H9 (cell line): Measurements from ENCODE around the gene HOXD8. TPM values are rescaled to one million over a fixed set of nuclear protein-coding genes. Genes with fewer than 3 reads are reported as not detected.
A peak's percentile ranks its signal among the peaks of the same experiment; 100 is the strongest.

Experiments used
- DNase-seq: peaks from one replicate; pipeline ENCODE4 v3.0.0-alpha.2; 2017
- H2AFZ ChIP-seq: one replicate; pipeline ENCODE4 v1.6.1; 2013; ENCODE audit warnings: mild to moderate bottlenecking, low read length, control low read depth, moderate library complexity
- H2AK5ac ChIP-seq: 2 replicates; pipeline ENCODE4 v1.6.1; 2013; ENCODE audit warnings: low read length, control low read depth, mixed read lengths; ENCODE audit not compliant: insufficient read length
- H2BK120ac ChIP-seq: one replicate; pipeline ENCODE4 v1.6.1; 2013; ENCODE audit warnings: low read depth, mild to moderate bottlenecking, low read length, control low read depth, inconsistent platforms; ENCODE audit not compliant: poor library complexity, severe bottlenecking
- H2BK12ac ChIP-seq: 2 replicates; pipeline ENCODE4 v1.6.1; 2013; ENCODE audit warnings: low read length, control low read depth, mixed read lengths, low read depth; ENCODE audit not compliant: insufficient read length
- H2BK15ac ChIP-seq: 2 replicates; pipeline ENCODE4 v1.6.1; 2013; ENCODE audit warnings: low read depth, low read length, control low read depth
- H2BK20ac ChIP-seq: one replicate; pipeline ENCODE4 v1.6.1; 2013; ENCODE audit warnings: low read depth, mild to moderate bottlenecking, low read length, control low read depth, inconsistent platforms; ENCODE audit not compliant: poor library complexity, severe bottlenecking
- H2BK5ac ChIP-seq: 2 replicates; pipeline ENCODE4 v1.6.1; 2013; ENCODE audit warnings: low read length, control low read depth, mixed read lengths; ENCODE audit not compliant: insufficient read length
- H3K14ac ChIP-seq: 2 replicates; pipeline ENCODE4 v1.6.1; 2013; ENCODE audit warnings: low read length, control low read depth; ENCODE audit not compliant: insufficient read depth
- H3K18ac ChIP-seq: 2 replicates; pipeline ENCODE4 v1.6.1; 2013; ENCODE audit warnings: low read depth, mild to moderate bottlenecking, mixed read lengths, low read length, control low read depth; ENCODE audit not compliant: insufficient read length
- H3K23ac ChIP-seq: 2 replicates; pipeline ENCODE4 v1.6.1; 2013; ENCODE audit warnings: low read length, control low read depth, mixed read lengths, low read depth; ENCODE audit not compliant: insufficient read length
- H3K23me2 ChIP-seq: 2 replicates; pipeline ENCODE4 v1.6.1; 2013; ENCODE audit warnings: low read depth, mild to moderate bottlenecking, mixed read lengths, low read length, control low read depth; ENCODE audit not compliant: insufficient read length, poor library complexity, severe bottlenecking
- H3K27ac ChIP-seq: 2 replicates; pipeline ENCODE4 v1.5.1; 2013; ENCODE audit warnings: low read length, control low read depth, mixed read lengths, low read depth; ENCODE audit not compliant: insufficient read length
- H3K27me3 ChIP-seq: 2 replicates; pipeline ENCODE4 v1.6.1; 2013; ENCODE audit warnings: low read length, control low read depth, inconsistent platforms; ENCODE audit not compliant: insufficient read depth
- H3K4ac ChIP-seq: 2 replicates; pipeline ENCODE4 v1.6.1; 2013; ENCODE audit warnings: low read depth, mild to moderate bottlenecking, control low read depth, inconsistent platforms, low read length, moderate library complexity
- H3K4me1 ChIP-seq: 2 replicates; pipeline ENCODE4 v1.6.1; 2013; ENCODE audit warnings: low read length, control low read depth, inconsistent platforms; ENCODE audit not compliant: insufficient read depth
- H3K4me2 ChIP-seq: 2 replicates; pipeline ENCODE4 v1.6.1; 2013; ENCODE audit warnings: low read length, control low read depth, mixed read lengths; ENCODE audit not compliant: insufficient read length, insufficient read depth
- H3K56ac ChIP-seq: 2 replicates; pipeline ENCODE4 v1.6.1; 2013; ENCODE audit warnings: low read depth, mild to moderate bottlenecking, mixed read lengths, low read length, control low read depth; ENCODE audit not compliant: insufficient read length
- H3K79me1 ChIP-seq: 2 replicates; pipeline ENCODE4 v1.6.1; 2013; ENCODE audit warnings: low read depth, mild to moderate bottlenecking, moderate library complexity, low read length, control low read depth, inconsistent platforms; ENCODE audit not compliant: insufficient read depth, poor library complexity, severe bottlenecking
- H3K79me2 ChIP-seq: 2 replicates; pipeline ENCODE4 v1.6.1; 2013; ENCODE audit warnings: low read length, control low read depth, inconsistent platforms; ENCODE audit not compliant: insufficient read depth
- H3K9ac ChIP-seq: 2 replicates; pipeline ENCODE4 v1.6.1; 2013; ENCODE audit warnings: low read length, control low read depth, mixed read lengths; ENCODE audit not compliant: insufficient read length; ENCODE audit errors: extremely low read depth
- H3K9me3 ChIP-seq: one replicate; pipeline ENCODE4 v1.6.1; 2013; ENCODE audit warnings: low read depth, low read length, inconsistent platforms; ENCODE audit not compliant: control insufficient read depth
- H3T11ph ChIP-seq: one replicate; pipeline ENCODE4 v1.6.1; 2013; ENCODE audit warnings: mild to moderate bottlenecking, low read length, control low read depth, inconsistent platforms
- H4K20me1 ChIP-seq: one replicate; pipeline ENCODE4 v1.6.1; 2013; ENCODE audit not compliant: control insufficient read depth, insufficient read length, insufficient read depth
- H4K5ac ChIP-seq: 2 replicates; pipeline ENCODE4 v1.6.1; 2013; ENCODE audit warnings: low read depth, mild to moderate bottlenecking, mixed read lengths, low read length, control low read depth; ENCODE audit not compliant: insufficient read length
- H4K8ac ChIP-seq: replicated peaks from 2 replicates; pipeline ENCODE4 v1.6.1; 2013; ENCODE audit warnings: low read length, control low read depth, mixed read lengths, low read depth; ENCODE audit not compliant: insufficient read length
- H4K91ac ChIP-seq: 2 replicates; pipeline ENCODE4 v1.6.1; 2013; ENCODE audit warnings: low read depth, mild to moderate bottlenecking, moderate library complexity, mixed read lengths, low read length, control low read depth; ENCODE audit not compliant: insufficient read length
- H3K27ac Mint-ChIP-seq, 3 experiments: 2 replicates in 2 of 3; 3 replicates in 1 of 3; pipeline ENCODE4 v1.8.0; 2020 to 2021; ENCODE audit warnings: mixed read lengths in 3 of 3, mild to moderate bottlenecking in 1 of 3, moderate library complexity in 1 of 3
- H3K27me3 Mint-ChIP-seq: 2 replicates; pipeline ENCODE4 v1.8.0; 2021; ENCODE audit warnings: low read depth, mild to moderate bottlenecking, moderate library complexity, mixed read lengths
- H3K36me3 Mint-ChIP-seq, 3 experiments: 2 replicates in 2 of 3; 3 replicates in 1 of 3; pipeline ENCODE4 v1.8.0; 2020 to 2021; ENCODE audit warnings: low read depth in 3 of 3, mixed read lengths in 3 of 3; ENCODE audit not compliant: insufficient read depth in 1 of 3
- H3K4me1 Mint-ChIP-seq, 2 experiments: 2 replicates each; pipeline ENCODE4 v1.8.0; 2020; ENCODE audit warnings: mixed read lengths in 2 of 2
- H3K4me3 Mint-ChIP-seq, 2 experiments: 2 replicates in 1 of 2; 3 replicates in 1 of 2; pipeline ENCODE4 v1.8.0; 2020 to 2021; ENCODE audit warnings: mild to moderate bottlenecking in 2 of 2, mixed read lengths in 2 of 2, moderate library complexity in 1 of 2
- H3K9me3 Mint-ChIP-seq, 2 experiments: 2 replicates in 1 of 2; 3 replicates in 1 of 2; pipeline ENCODE4 v1.8.0; 2020; ENCODE audit warnings: mild to moderate bottlenecking in 2 of 2, mixed read lengths in 2 of 2, moderate library complexity in 1 of 2
- WGBS: extraction: QIAGEN DNeasy Blood & Tissue Kit; methylation state at CpG from one replicate; pipeline ENCODE4 v1.1.7; 2013; ENCODE audit warnings: missing lambda C conversion rate, low lambda C conversion rate, mixed read lengths; ENCODE audit not compliant: insufficient read length; ENCODE audit errors: extremely low coverage; 5-methylcytosine and 5-hydroxymethylcytosine counted together
- total RNA-seq: library from RNA; stranded (reverse); gene quantifications from 2 replicates; pipeline ENCODE4 v1.2.1, GENCODE V29; 2021
- TF ChIP-seq, protein P1 (sequence below): fragments of 200-600 bp; sonication (generic); conservative IDR thresholded peaks from 3 replicates; pipeline ENCODE4 v1.8.0; 2021; ENCODE audit warnings: antibody characterized with exemption, mild to moderate bottlenecking

The HOXD8 gene
- total RNA-seq, 1 experiment from 2014 or later, result not detected

- no CpG with 5 or more reads among the region's 27 CpGs for WGBS
- H3K9me3 ChIP-seq, result no peaks in the 10 kb centered on the region
Observed at GRCh38 chr2:176083796-176084261, 45.7 kb upstream of the HOXD8 start, which contains the start of gene EVX2. Gene EVX2 (minus strand): TSS chr2:176083962. CDS start chr2:176083776, 186 bp downstream.

More at GRCh38 chr2:176083796-176084261, 45.7 kb upstream of the HOXD8 start, which contains the start of gene EVX2:
- Histone ChIP-seq H3K79me1 (no peaks in the 10 kb centered on the region), H3K23me2 (peaks cover 6% of the 10 kb centered on the region), H2BK20ac (no peak within 1 kb of the TSS), H2AK5ac (no peak within 1 kb of the TSS), H3K56ac (no peak within 1 kb of the TSS), H3K9ac (no peak within 1 kb of the TSS), H2AFZ (no peak within 1 kb of the TSS), H2BK15ac (no peak within 1 kb of the TSS), H3T11ph (no peak within 1 kb of the TSS), H2BK5ac (no peak within 1 kb of the TSS), H3K23ac (no peak within 1 kb of the TSS), H2BK120ac (no peak within 1 kb of the TSS), H3K4me1 (no peaks in the 10 kb centered on the region), H3K27me3 (peaks cover 95% of the 10 kb centered on the region), H3K18ac (no peak within 1 kb of the TSS), H3K4ac (no peak within 1 kb of the TSS), H4K91ac (no peak within 1 kb of the TSS), H3K14ac (no peak within 1 kb of the TSS), H3K27ac (no peak within 1 kb of the TSS), H4K20me1 (no peaks in the 10 kb centered on the region), H3K4me2 (no peak within 1 kb of the TSS), H4K8ac (no peak within 1 kb of the TSS), H2BK12ac (no peak within 1 kb of the TSS), H3K79me2 (no peaks in the 10 kb centered on the region), H4K5ac (no peak within 1 kb of the TSS)
- DNase-seq, result peak; percentile 1
- Mint-ChIP-seq H3K36me3 (no peaks in the 10 kb centered on the region), H3K4me3 (peak within 1 kb of the TSS; percentile 24 to 64; a peak in 4 of 5 replicates), H3K27me3 (peaks cover 97% of the 10 kb centered on the region), H3K9me3 (peaks cover 5 to 9% of the 10 kb centered on the region in 2 experiments; a peak in 4 of 5 replicates), H3K27ac (no peak within 1 kb of the TSS), H3K4me1 (peaks cover 22 to 47% of the 10 kb centered on the region in 2 experiments)
- TF ChIP-seq, protein P1, sequence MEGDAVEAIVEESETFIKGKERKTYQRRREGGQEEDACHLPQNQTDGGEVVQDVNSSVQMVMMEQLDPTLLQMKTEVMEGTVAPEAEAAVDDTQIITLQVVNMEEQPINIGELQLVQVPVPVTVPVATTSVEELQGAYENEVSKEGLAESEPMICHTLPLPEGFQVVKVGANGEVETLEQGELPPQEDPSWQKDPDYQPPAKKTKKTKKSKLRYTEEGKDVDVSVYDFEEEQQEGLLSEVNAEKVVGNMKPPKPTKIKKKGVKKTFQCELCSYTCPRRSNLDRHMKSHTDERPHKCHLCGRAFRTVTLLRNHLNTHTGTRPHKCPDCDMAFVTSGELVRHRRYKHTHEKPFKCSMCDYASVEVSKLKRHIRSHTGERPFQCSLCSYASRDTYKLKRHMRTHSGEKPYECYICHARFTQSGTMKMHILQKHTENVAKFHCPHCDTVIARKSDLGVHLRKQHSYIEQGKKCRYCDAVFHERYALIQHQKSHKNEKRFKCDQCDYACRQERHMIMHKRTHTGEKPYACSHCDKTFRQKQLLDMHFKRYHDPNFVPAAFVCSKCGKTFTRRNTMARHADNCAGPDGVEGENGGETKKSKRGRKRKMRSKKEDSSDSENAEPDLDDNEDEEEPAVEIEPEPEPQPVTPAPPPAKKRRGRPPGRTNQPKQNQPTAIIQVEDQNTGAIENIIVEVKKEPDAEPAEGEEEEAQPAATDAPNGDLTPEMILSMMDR, result no peak
